Trophoblast cell (in vitro differentiated cells and primary cell): ENCODE results near the gene SLC35F3.

Source experiments
- DNase-seq, 2 donors: peaks; one replicate each; pipeline ENCODE4 v3.0.0-alpha.2; 2016
- H2AFZ ChIP-seq: 2 replicates; pipeline ENCODE4 v1.6.1; 2013; ENCODE audit warnings: low read length, moderate library complexity, mild to moderate bottlenecking; ENCODE audit not compliant: insufficient read depth, poor library complexity
- H2AK5ac ChIP-seq: 2 replicates; pipeline ENCODE4 v1.6.1; 2013; ENCODE audit warnings: mild to moderate bottlenecking, low read length
- H2BK120ac ChIP-seq: 2 replicates; pipeline ENCODE4 v1.6.1; 2013; ENCODE audit warnings: low read length, mild to moderate bottlenecking, moderate library complexity; ENCODE audit not compliant: insufficient read depth, poor library complexity
- H2BK12ac ChIP-seq: 2 replicates; pipeline ENCODE4 v1.6.1; 2013; ENCODE audit warnings: mild to moderate bottlenecking, low read length, moderate library complexity
- H2BK5ac ChIP-seq: 2 replicates; pipeline ENCODE4 v1.6.1; 2013; ENCODE audit warnings: low read length, low read depth, moderate library complexity, mild to moderate bottlenecking; ENCODE audit not compliant: poor library complexity
- H3K14ac ChIP-seq: 2 replicates; pipeline ENCODE4 v1.6.1; 2013; ENCODE audit warnings: mild to moderate bottlenecking, low read length
- H3K18ac ChIP-seq: 2 replicates; pipeline ENCODE4 v1.6.1; 2013; ENCODE audit warnings: mild to moderate bottlenecking, low read length
- H3K23ac ChIP-seq: 2 replicates; pipeline ENCODE4 v1.6.1; 2013; ENCODE audit warnings: low read length
- H3K27ac ChIP-seq: 2 replicates; pipeline ENCODE4 v1.5.1; 2013; ENCODE audit warnings: low read depth, mild to moderate bottlenecking, inconsistent platforms, low read length, moderate library complexity
- H3K27me3 ChIP-seq: 2 replicates; pipeline ENCODE4 v1.6.1; 2013; ENCODE audit warnings: inconsistent platforms, mild to moderate bottlenecking, low read length, moderate library complexity; ENCODE audit not compliant: insufficient read depth
- H3K36me3 ChIP-seq, 2 experiments: 1 replicate in 1 of 2; 2 replicates in 1 of 2; pipeline ENCODE4 v1.6.1; 2013; ENCODE audit warnings: low read length in 2 of 2, mild to moderate bottlenecking in 2 of 2, moderate library complexity in 1 of 2; ENCODE audit not compliant: insufficient read depth in 2 of 2, control insufficient read depth in 1 of 2
- H3K4ac ChIP-seq: 2 replicates; pipeline ENCODE4 v1.6.1; 2013; ENCODE audit warnings: low read depth, mild to moderate bottlenecking, low read length, moderate library complexity
- H3K4me1 ChIP-seq, 2 experiments: 1 replicate in 1 of 2; 2 replicates in 1 of 2; pipeline ENCODE4 v1.6.1; 2013; ENCODE audit warnings: low read length in 2 of 2, mild to moderate bottlenecking in 2 of 2, moderate library complexity in 1 of 2; ENCODE audit not compliant: insufficient read depth in 2 of 2, control insufficient read depth in 1 of 2
- H3K4me2 ChIP-seq: 2 replicates; pipeline ENCODE4 v1.6.1; 2013; ENCODE audit warnings: inconsistent platforms, mild to moderate bottlenecking, low read length, moderate library complexity
- H3K4me3 ChIP-seq: 2 replicates; pipeline ENCODE4 v1.5.1; 2013; ENCODE audit warnings: mild to moderate bottlenecking, low read depth, low read length, inconsistent platforms
- H3K79me1 ChIP-seq: one replicate; pipeline ENCODE4 v1.6.1; 2013; ENCODE audit warnings: low read length
- H3K79me2 ChIP-seq: 2 replicates; pipeline ENCODE4 v1.6.1; 2013; ENCODE audit warnings: low read length, mild to moderate bottlenecking; ENCODE audit not compliant: control insufficient read depth, insufficient read depth, poor library complexity
- H3K9ac ChIP-seq: 2 replicates; pipeline ENCODE4 v1.6.1; 2013; ENCODE audit warnings: mild to moderate bottlenecking, low read length
- H3K9me3 ChIP-seq: 2 replicates; pipeline ENCODE4 v1.6.1; 2013; ENCODE audit warnings: low read depth, mild to moderate bottlenecking, control low read depth, inconsistent platforms, low read length; ENCODE audit not compliant: insufficient read depth
- H4K12ac ChIP-seq: 2 replicates; pipeline ENCODE4 v1.6.1; 2013; ENCODE audit warnings: low read depth, mild to moderate bottlenecking, low read length, moderate library complexity
- H4K8ac ChIP-seq: 2 replicates; pipeline ENCODE4 v1.6.1; 2013; ENCODE audit warnings: low read depth, mild to moderate bottlenecking, low read length, moderate library complexity
- H4K91ac ChIP-seq: one replicate; pipeline ENCODE4 v1.6.1; 2013; ENCODE audit warnings: low read depth, mild to moderate bottlenecking, low read length, moderate library complexity
- WGBS: extraction: QIAGEN DNeasy Blood & Tissue Kit; methylation state at CpG from one replicate; pipeline ENCODE4 v1.1.7; 2013; ENCODE audit warnings: missing lambda C conversion rate; ENCODE audit not compliant: insufficient read length, insufficient coverage; ENCODE audit errors: extremely low coverage; 5-methylcytosine and 5-hydroxymethylcytosine counted together

SLC35F3 gene

DNA sequence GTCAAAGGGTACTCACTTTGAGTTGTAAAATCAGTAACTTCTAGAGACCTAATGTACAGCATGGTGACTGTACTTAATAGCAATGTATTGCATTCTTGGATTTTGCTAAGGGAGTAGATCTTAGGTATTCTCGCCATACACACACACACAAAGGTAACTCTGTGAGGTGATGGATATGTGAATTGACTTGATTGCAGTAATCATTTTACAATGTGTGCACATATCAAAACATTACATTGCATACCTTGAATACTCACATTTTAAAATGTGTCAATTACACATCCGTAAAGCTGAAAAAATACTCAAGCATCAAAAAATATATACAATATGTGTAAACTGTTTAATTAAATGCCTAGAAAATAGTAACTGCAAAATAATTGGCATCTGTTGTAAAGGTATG lies 86.0 kb downstream of the SLC35F3 start:
- no peak overlapping the region for H3K4me3 ChIP-seq
- no peaks in the 10 kb centered on the region for H3K9me3 ChIP-seq
- H3K27ac ChIP-seq, result no peak overlapping the region
- no peaks in the 10 kb centered on the region for H3K36me3 ChIP-seq
- H3K4ac ChIP-seq, result no peak overlapping the region
- no peaks in the 10 kb centered on the region for H3K27me3 ChIP-seq
- no CpG with 5 or more reads among the region's 2 CpGs for WGBS
- H3K23ac ChIP-seq, result no peak overlapping the region
- no peak overlapping the region for H4K12ac ChIP-seq
- no peak overlapping the region for H2BK120ac ChIP-seq
- no peak overlapping the region for H3K9ac ChIP-seq
- H4K8ac ChIP-seq, result no peak overlapping the region
- no peaks in the 10 kb centered on the region for H3K4me1 ChIP-seq
- no peak overlapping the region for H2BK12ac ChIP-seq
- H2AFZ ChIP-seq, result no peak overlapping the region
- H2AK5ac ChIP-seq, result no peak overlapping the region
- no peak for DNase-seq
- H3K79me1 ChIP-seq, result no peaks in the 10 kb centered on the region
- no peaks in the 10 kb centered on the region for H3K79me2 ChIP-seq
- H3K4me2 ChIP-seq, result no peak overlapping the region
- H2BK5ac ChIP-seq, result no peak overlapping the region
- H4K91ac ChIP-seq, result no peak overlapping the region
- H3K14ac ChIP-seq, result no peak overlapping the region
- no peak overlapping the region for H3K18ac ChIP-seq

- Histone ChIP-seq H3K4me1 (no peaks in the 10 kb centered on the region), H3K79me2 (no peaks in the 10 kb centered on the region), H3K9me3 (no peaks in the 10 kb centered on the region), H4K12ac (no peak overlapping the region), H2BK120ac (no peak overlapping the region), H3K4me2 (no peak overlapping the region), H3K9ac (no peak overlapping the region), H3K23ac (no peak overlapping the region), H2AFZ (no peak overlapping the region), H3K36me3 (no peaks in the 10 kb centered on the region), H3K79me1 (no peaks in the 10 kb centered on the region), H4K8ac (no peak overlapping the region), H3K14ac (no peak overlapping the region), H3K27me3 (no peaks in the 10 kb centered on the region), H3K4ac (no peak overlapping the region), H2AK5ac (no peak overlapping the region), H2BK5ac (no peak overlapping the region), H3K4me3 (no peak overlapping the region), H3K18ac (no peak overlapping the region), H2BK12ac (no peak overlapping the region), H3K27ac (no peak overlapping the region), H4K91ac (no peak overlapping the region)
- DNase-seq, result no peak
- WGBS, result no CpG with 5 or more reads among the region's 6 CpGs
Measured at GRCh38 chr1:233993651-233994050, 89.2 kb downstream of the SLC35F3 start.

DNA sequence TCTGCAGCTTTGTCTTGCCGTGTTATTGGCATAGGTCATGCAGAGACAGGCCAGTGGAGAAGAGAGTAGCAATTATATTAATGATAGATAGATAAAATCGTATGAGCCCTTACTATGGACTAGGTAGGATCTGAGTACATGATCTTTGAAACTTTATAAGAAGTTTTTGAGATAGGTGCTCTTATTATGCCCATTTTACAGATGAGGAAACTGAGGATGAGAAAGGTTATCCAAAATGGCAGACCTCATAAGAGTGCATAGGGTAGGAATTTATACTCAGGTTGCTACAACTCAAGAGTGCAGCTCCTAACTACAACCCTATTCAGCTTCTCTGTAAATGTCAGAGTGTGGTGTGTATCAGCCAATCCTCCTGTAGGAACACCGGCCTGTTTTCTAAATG lies 89.6 kb downstream of the SLC35F3 start:
- H3K9ac ChIP-seq, result no peak overlapping the region
- H3K4me2 ChIP-seq, result no peak overlapping the region
- no peak overlapping the region for H2AK5ac ChIP-seq
- no peaks in the 10 kb centered on the region for H3K9me3 ChIP-seq
- no peak for DNase-seq
- no peak overlapping the region for H4K91ac ChIP-seq
- no peak overlapping the region for H3K18ac ChIP-seq
- no peak overlapping the region for H3K27ac ChIP-seq
- no peak overlapping the region for H2AFZ ChIP-seq
- no peak overlapping the region for H4K8ac ChIP-seq
- H3K23ac ChIP-seq, result no peak overlapping the region
- H2BK5ac ChIP-seq, result no peak overlapping the region
- no CpG with 5 or more reads among the region's 3 CpGs for WGBS
- H3K4ac ChIP-seq, result no peak overlapping the region
- H3K27me3 ChIP-seq, result no peaks in the 10 kb centered on the region
- no peak overlapping the region for H3K4me3 ChIP-seq
- H3K79me2 ChIP-seq, result no peaks in the 10 kb centered on the region
- H2BK12ac ChIP-seq, result no peak overlapping the region
- H3K36me3 ChIP-seq, result no peaks in the 10 kb centered on the region
- no peak overlapping the region for H4K12ac ChIP-seq
- no peak overlapping the region for H2BK120ac ChIP-seq
- H3K79me1 ChIP-seq, result no peaks in the 10 kb centered on the region
- no peak overlapping the region for H3K14ac ChIP-seq
- no peaks in the 10 kb centered on the region for H3K4me1 ChIP-seq

- no peak overlapping the region for H3K4me2 ChIP-seq
- H4K12ac ChIP-seq, result no peak overlapping the region
- no peak overlapping the region for H3K27ac ChIP-seq
- H2BK12ac ChIP-seq, result no peak overlapping the region
- no peak overlapping the region for H3K4ac ChIP-seq
- no peak overlapping the region for H4K8ac ChIP-seq
- no peaks in the 10 kb centered on the region for H3K27me3 ChIP-seq
- no peak overlapping the region for H3K4me3 ChIP-seq
- no peak overlapping the region for H2AFZ ChIP-seq
- WGBS, result no CpG with 5 or more reads among the region's 3 CpGs
- H3K36me3 ChIP-seq, result no peaks in the 10 kb centered on the region
- no peak overlapping the region for H3K23ac ChIP-seq
- H2BK120ac ChIP-seq, result no peak overlapping the region
- H4K91ac ChIP-seq, result no peak overlapping the region
- H3K18ac ChIP-seq, result no peak overlapping the region
- H2BK5ac ChIP-seq, result no peak overlapping the region
- no peaks in the 10 kb centered on the region for H3K9me3 ChIP-seq
- no peaks in the 10 kb centered on the region for H3K79me1 ChIP-seq
- no peak overlapping the region for H2AK5ac ChIP-seq
- no peak overlapping the region for H3K9ac ChIP-seq
- H3K4me1 ChIP-seq, result no peaks in the 10 kb centered on the region
- no peak overlapping the region for H3K14ac ChIP-seq
- no peaks in the 10 kb centered on the region for H3K79me2 ChIP-seq
- no peak for DNase-seq
Measured at GRCh38 chr1:233998456-233998855, 94.0 kb downstream of the SLC35F3 start.
